Measurements from ENCODE around the gene PARP9. TPM values are rescaled to one million over a fixed set of nuclear protein-coding genes. Genes with fewer than 3 reads are reported as not detected.

PARP9 gene
- total RNA-seq, result 29.9 and 34.8 TPM in 2 replicates

GRCh38 chr3:122564155-122564912, at the start of gene PARP9, which contains the start of gene DTX3L:
PARP9 (minus strand) TSS chr3:122564300; CDS start chr3:122559620, 4,680 bp downstream.
DTX3L (plus strand) TSS chr3:122564338; CDS start chr3:122564427, 89 bp downstream.

GRCh38 chr3:122577409-122578031, 13.4 kb upstream of the PARP9 start, which contains the start of gene PARP15:
PARP15 (plus strand) TSS chr3:122577650; CDS start chr3:122577668, 18 bp downstream.

GRCh38 chr3:122514123-122515019, 49.7 kb downstream of the PARP9 start, which contains the start of gene KPNA1:
KPNA1 (minus strand) TSS chr3:122514939; CDS start chr3:122496565, 18,374 bp downstream.

Other genes with a start within 250 kb of the PARP9 start
- gene CSTA, start 239.1 kb downstream of the PARP9 start, total RNA-seq, result 2.6 and 7.8 TPM in 2 replicates
- 25.6 and 33.6 TPM in 2 replicates for gene MIX23, start 181.1 kb downstream of the PARP9 start, total RNA-seq
- 17.2 and 25.6 TPM in 2 replicates for gene FAM162A, start 180.1 kb downstream of the PARP9 start, total RNA-seq
- 6.1 TPM in 2 replicates for gene WDR5B, start 148.2 kb downstream of the PARP9 start, total RNA-seq
- 33.1 and 41.5 TPM in 2 replicates for gene KPNA1, start 49.4 kb downstream of the PARP9 start, total RNA-seq
- 26.5 and 27.5 TPM in 2 replicates for gene DTX3L, start within 50 bp of the PARP9 start, total RNA-seq
- 0.17 and 0.87 TPM in 2 replicates for gene PARP15, start 13.3 kb upstream of the PARP9 start, total RNA-seq
- gene PARP14, start 116.5 kb upstream of the PARP9 start, total RNA-seq, result 56.4 and 63.0 TPM in 2 replicates
- gene HSPBAP1, start 229.5 kb upstream of the PARP9 start, total RNA-seq, result 6.8 and 9.1 TPM in 2 replicates
- 21.4 and 25.1 TPM in 2 replicates for gene SLC49A4, start 230.8 kb upstream of the PARP9 start, total RNA-seq